RPMI8226 (cell line): ENCODE measurements around the gene AS3MT.
"Not testable (repeated sequence)": the region's sequence is repeated elsewhere in the genome, so short reads cannot be mapped to it uniquely, and the experiment has no call there.

Experiments used
- DNase-seq: peaks from one replicate; pipeline ENCODE4 v3.0.0-alpha.2; 2015

AS3MT gene

GRCh38 chr10:102923601-102924000 lies 54.3 kb downstream of the AS3MT start:
- no peak for DNase-seq

GRCh38 chr10:102926842-102927241 lies 57.6 kb downstream of the AS3MT start:
- DNase-seq = no peak

- DNase-seq = no peak
Measured at GRCh38 chr10:102927311-102928010, 58.2 kb downstream of the AS3MT start.

- DNase-seq = not testable (repeated sequence)
Measured at GRCh38 chr10:102928442-102928841, 59.2 kb downstream of the AS3MT start.

GRCh38 chr10:102930720-102931119 lies 61.5 kb downstream of the AS3MT start:
- no peak for DNase-seq

- DNase-seq = no peak
Measured at GRCh38 chr10:102931643-102932042, 62.4 kb downstream of the AS3MT start.

GRCh38 chr10:102935505-102935904 lies 66.2 kb downstream of the AS3MT start:
- no peak for DNase-seq

GRCh38 chr10:102935939-102936605 lies 66.8 kb downstream of the AS3MT start:
- DNase-seq = no peak

GRCh38 chr10:102941401-102941800 lies 72.1 kb downstream of the AS3MT start:
- no peak for DNase-seq

GRCh38 chr10:102945449-102945848 lies 76.2 kb downstream of the AS3MT start:
- DNase-seq = no peak

GRCh38 chr10:102945962-102946361 lies 76.7 kb downstream of the AS3MT start:
- DNase-seq = no peak

GRCh38 chr10:102946992-102947391 lies 77.7 kb downstream of the AS3MT start:
- no peak for DNase-seq

- no peak for DNase-seq
Measured at GRCh38 chr10:102948176-102948575, 78.9 kb downstream of the AS3MT start.

GRCh38 chr10:102948786-102949185 lies 79.5 kb downstream of the AS3MT start:
- no peak for DNase-seq

- DNase-seq = no peak
Measured at GRCh38 chr10:102949916-102950315, 80.6 kb downstream of the AS3MT start.

- no peak for DNase-seq
Measured at GRCh38 chr10:102951316-102951715, 82.0 kb downstream of the AS3MT start.
